PC-3 (cell line): ENCODE data around the gene CMSS1. TPM values are rescaled to one million over a fixed set of nuclear protein-coding genes. Genes with fewer than 3 reads are reported as not detected.

Experiments
- ATAC-seq: fragments of 200-7000 bp; cut with Tn5 transposase; 2 replicates; pipeline ENCODE4 v1.9.1; 2020; ENCODE audit warnings: mild to moderate bottlenecking, moderate library complexity
- BruUV-seq: library from RNA; stranded (reverse); fragments of 400-500 nt; replicated peaks from 2 replicates; lab custom pipeline; 2021; lab: Mats Ljungman, UMichigan
- CTCF ChIA-PET: fragments of 300-600 bp; sonication (Branson Sonifier 250); formaldehyde crosslinking; loops from one replicate; lab custom pipeline; 2022; ENCODE audit warnings: antibody characterized with exemption; lab: Charles Lee
- POLR2A ChIA-PET: fragments of 300-600 bp; sonication (Branson Sonifier 250); formaldehyde crosslinking; loops from one replicate; lab custom pipeline; 2022; ENCODE audit warnings: antibody characterized with exemption; ENCODE audit not compliant: unreplicated experiment; lab: Charles Lee
- DNase-seq: peaks from one replicate; pipeline ENCODE4 v3.0.0-alpha.2; 2015
- H2AFZ ChIP-seq: fragments of 300-600 bp; sonication (generic); 2 replicates; pipeline ENCODE4 v1.6.0; 2016; ENCODE audit warnings: antibody characterized with exemption, low read length
- H3F3A ChIP-seq: fragments of 300-600 bp; sonication (generic); one replicate; pipeline ENCODE4 v1.6.0; 2017; ENCODE audit warnings: antibody characterized with exemption, low read length, control low read depth, mild to moderate bottlenecking; ENCODE audit not compliant: unreplicated experiment
- H3K27ac ChIP-seq: fragments of 300-600 bp; sonication (generic); 2 replicates; pipeline ENCODE4 v1.5.1; 2016; ENCODE audit warnings: mild to moderate bottlenecking, low read length
- H3K27me3 ChIP-seq: fragments of 300-600 bp; sonication (generic); 2 replicates; pipeline ENCODE4 v1.6.1; 2016; ENCODE audit warnings: low read length, mixed read lengths
- H3K36me3 ChIP-seq: fragments of 300-600 bp; sonication (generic); 2 replicates; pipeline ENCODE4 v1.6.1; 2016; ENCODE audit warnings: low read depth, mixed run types, low read length, mixed read lengths
- H3K4me1 ChIP-seq: fragments of 300-600 bp; sonication (generic); 2 replicates; pipeline ENCODE4 v1.5.1; 2016; ENCODE audit warnings: low read length; ENCODE audit not compliant: insufficient read depth
- H3K4me2 ChIP-seq: fragments of 300-600 bp; sonication (generic); 2 replicates; pipeline ENCODE4 v1.6.0; 2016; ENCODE audit warnings: low read length
- H3K4me3 ChIP-seq: fragments of 300-600 bp; sonication (generic); 2 replicates; pipeline ENCODE4 v1.5.1; 2016; ENCODE audit warnings: mild to moderate bottlenecking, low read length, mixed read lengths
- H3K79me2 ChIP-seq: fragments of 300-600 bp; sonication (generic); 2 replicates; pipeline ENCODE4 v1.6.1; 2017; ENCODE audit warnings: low read length, mixed read lengths
- H3K9ac ChIP-seq: fragments of 300-600 bp; sonication (generic); 2 replicates; pipeline ENCODE4 v1.6.0; 2016; ENCODE audit warnings: mild to moderate bottlenecking, low read length
- H3K9me2 ChIP-seq: fragments of 300-600 bp; sonication (generic); replicated peaks from 2 replicates; pipeline ENCODE4 v1.6.1; 2016; ENCODE audit warnings: mixed run types, low read length, mixed read lengths
- H3K9me3 ChIP-seq: fragments of 300-600 bp; sonication (generic); 2 replicates; pipeline ENCODE4 v1.6.1; 2016; ENCODE audit warnings: low read length, mixed read lengths
- H4K20me1 ChIP-seq: fragments of 300-600 bp; sonication (generic); 2 replicates; pipeline ENCODE4 v1.6.1; 2016; ENCODE audit warnings: low read length, mixed read lengths
- EZH2 ChIP-seq: fragments of 300-600 bp; sonication (generic); IDR thresholded peaks from one replicate; pipeline ENCODE4 v1.6.1; 2017; ENCODE audit warnings: antibody characterized with exemption, mild to moderate bottlenecking, low read length; ENCODE audit not compliant: unreplicated experiment
- EZH2phosphoT487 ChIP-seq: fragments of 300-600 bp; sonication (generic); IDR thresholded peaks from 2 replicates; pipeline ENCODE4 v1.6.1; 2018; ENCODE audit warnings: mild to moderate bottlenecking, antibody characterized with exemption, low read length, borderline replicate concordance
- intact Hi-C: fragments of 100-400 bp; cut with micrococcal nuclease; formaldehyde crosslinking; loops from 2 replicates; pipeline ENCODE4 v1.9.0; 2023
- total RNA-seq: library from RNA; depleted of rRNA; stranded (reverse); fragments of >200 nt; gene quantifications from 2 replicates; pipeline ENCODE4 v1.2.3, GENCODE V29; 2014
- TF ChIP-seq, protein P1 (sequence below): fragments of 300-600 bp; sonication (generic); conservative IDR thresholded peaks from 2 replicates; pipeline ENCODE4 v1.5.1; 2017; ENCODE audit warnings: antibody characterized with exemption, low read depth, mild to moderate bottlenecking, low read length

Gene CMSS1
- total RNA-seq, 1 experiment from 2014 or later: 63.1 TPM

DNA sequence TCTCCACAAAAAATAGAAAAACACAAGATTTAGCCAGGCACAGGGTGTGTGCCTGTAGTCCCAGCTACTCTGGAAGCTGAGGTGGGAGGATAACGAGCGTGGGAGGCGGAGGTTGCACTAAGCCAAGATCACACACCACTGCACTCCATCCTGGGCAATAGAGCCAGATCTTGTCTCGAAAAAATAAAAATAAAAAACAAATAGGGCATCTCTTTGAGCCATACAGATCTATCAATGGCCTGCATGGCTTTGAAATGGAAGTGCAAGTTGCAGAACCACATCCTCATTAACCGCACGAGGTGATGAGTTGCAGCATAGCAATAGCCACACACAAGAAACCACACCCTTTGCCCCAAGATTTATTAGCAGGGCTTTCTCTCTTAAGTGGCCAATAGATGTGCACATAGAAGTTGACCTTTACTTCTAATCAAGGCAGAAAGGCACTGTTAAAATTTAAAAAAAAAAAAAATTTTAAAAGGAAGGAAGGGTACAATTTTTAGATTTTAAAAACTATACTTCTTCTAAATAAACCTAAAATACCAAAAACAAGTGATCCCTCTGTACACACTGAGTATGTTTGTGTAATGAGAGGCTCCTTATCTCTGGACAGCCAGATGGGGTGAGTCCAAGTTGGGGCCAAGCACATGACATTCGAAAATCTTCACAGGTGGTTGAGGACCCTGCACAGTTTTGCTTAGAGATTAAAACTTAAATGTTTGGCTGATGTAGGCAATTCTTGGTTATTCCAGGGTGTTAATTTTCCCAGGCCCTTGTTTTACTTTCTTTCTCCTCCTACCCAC lies 243.2 kb downstream of the CMSS1 start:
- H3K9ac ChIP-seq: no peak overlapping the region
- H3K4me2 ChIP-seq: no peak overlapping the region
- no peak overlapping the region for H3K27ac ChIP-seq
- H3F3A ChIP-seq: no peaks in the 10 kb centered on the region
- POLR2A ChIA-PET: no interaction called here
- intact Hi-C loops: no loop called here
- TF ChIP-seq EZH2 (no peak), EZH2phosphoT487 (no peak)
- TF ChIP-seq, protein P1, sequence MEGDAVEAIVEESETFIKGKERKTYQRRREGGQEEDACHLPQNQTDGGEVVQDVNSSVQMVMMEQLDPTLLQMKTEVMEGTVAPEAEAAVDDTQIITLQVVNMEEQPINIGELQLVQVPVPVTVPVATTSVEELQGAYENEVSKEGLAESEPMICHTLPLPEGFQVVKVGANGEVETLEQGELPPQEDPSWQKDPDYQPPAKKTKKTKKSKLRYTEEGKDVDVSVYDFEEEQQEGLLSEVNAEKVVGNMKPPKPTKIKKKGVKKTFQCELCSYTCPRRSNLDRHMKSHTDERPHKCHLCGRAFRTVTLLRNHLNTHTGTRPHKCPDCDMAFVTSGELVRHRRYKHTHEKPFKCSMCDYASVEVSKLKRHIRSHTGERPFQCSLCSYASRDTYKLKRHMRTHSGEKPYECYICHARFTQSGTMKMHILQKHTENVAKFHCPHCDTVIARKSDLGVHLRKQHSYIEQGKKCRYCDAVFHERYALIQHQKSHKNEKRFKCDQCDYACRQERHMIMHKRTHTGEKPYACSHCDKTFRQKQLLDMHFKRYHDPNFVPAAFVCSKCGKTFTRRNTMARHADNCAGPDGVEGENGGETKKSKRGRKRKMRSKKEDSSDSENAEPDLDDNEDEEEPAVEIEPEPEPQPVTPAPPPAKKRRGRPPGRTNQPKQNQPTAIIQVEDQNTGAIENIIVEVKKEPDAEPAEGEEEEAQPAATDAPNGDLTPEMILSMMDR: no peak
- no peaks in the 10 kb centered on the region for H3K27me3 ChIP-seq
- H3K9me3 ChIP-seq: no peaks in the 10 kb centered on the region
- ATAC-seq: no peak
- H3K36me3 ChIP-seq: no peaks in the 10 kb centered on the region
- H3K4me1 ChIP-seq: peaks cover 8% of the 10 kb centered on the region; the same call in 1 of the 2 replicates
- DNase-seq: no peak
- no peaks in the 10 kb centered on the region for H4K20me1 ChIP-seq
- H3K79me2 ChIP-seq: no peaks in the 10 kb centered on the region
- CTCF ChIA-PET: no interaction called here
- no peak overlapping the region for H3K4me3 ChIP-seq
- H3K9me2 ChIP-seq: no peaks in the 10 kb centered on the region
- no TSS peak for BruUV-seq
- no peak overlapping the region for H2AFZ ChIP-seq

DNA sequence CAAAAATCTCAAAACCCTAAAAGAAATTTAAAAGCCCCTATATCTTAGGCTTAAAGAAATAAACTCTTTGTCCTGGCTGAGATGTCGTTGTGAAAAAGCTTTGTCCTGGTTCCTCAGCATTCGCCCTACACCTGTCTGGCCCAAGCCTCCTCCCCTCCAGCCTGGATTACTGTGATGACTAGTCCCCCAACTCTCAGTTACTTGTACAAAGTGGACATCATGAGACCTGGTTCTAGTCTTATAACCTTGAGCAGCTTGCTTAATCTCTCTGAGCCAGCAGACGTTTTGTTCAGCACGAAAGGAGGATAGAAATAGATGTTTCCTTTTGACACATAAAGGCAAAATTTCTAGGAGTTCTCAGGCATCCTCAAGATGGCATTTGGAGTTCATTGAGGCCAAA lies 245.0 kb downstream of the CMSS1 start:
- no TSS peak for BruUV-seq
- Histone ChIP-seq H3K4me3 (no peak overlapping the region), H3K36me3 (no peaks in the 10 kb centered on the region), H3K9me3 (no peaks in the 10 kb centered on the region), H3K9ac (no peak overlapping the region), H3K27ac (no peak overlapping the region), H3K4me1 (peaks cover 8% of the 10 kb centered on the region; the same call in 1 of the 2 replicates), H4K20me1 (no peaks in the 10 kb centered on the region), H3K27me3 (no peaks in the 10 kb centered on the region), H3K9me2 (no peaks in the 10 kb centered on the region), H2AFZ (no peak overlapping the region), H3K4me2 (no peak overlapping the region), H3F3A (no peaks in the 10 kb centered on the region), H3K79me2 (no peaks in the 10 kb centered on the region)
- intact Hi-C loops: no loop called here
- TF ChIP-seq EZH2: no peak
- TF ChIP-seq, protein P1: no peak
- no peak for TF ChIP-seq EZH2phosphoT487
- DNase-seq: no peak
- ChIA-PET POLR2A (no interaction called here), CTCF (no interaction called here)
- no peak for ATAC-seq

DNA sequence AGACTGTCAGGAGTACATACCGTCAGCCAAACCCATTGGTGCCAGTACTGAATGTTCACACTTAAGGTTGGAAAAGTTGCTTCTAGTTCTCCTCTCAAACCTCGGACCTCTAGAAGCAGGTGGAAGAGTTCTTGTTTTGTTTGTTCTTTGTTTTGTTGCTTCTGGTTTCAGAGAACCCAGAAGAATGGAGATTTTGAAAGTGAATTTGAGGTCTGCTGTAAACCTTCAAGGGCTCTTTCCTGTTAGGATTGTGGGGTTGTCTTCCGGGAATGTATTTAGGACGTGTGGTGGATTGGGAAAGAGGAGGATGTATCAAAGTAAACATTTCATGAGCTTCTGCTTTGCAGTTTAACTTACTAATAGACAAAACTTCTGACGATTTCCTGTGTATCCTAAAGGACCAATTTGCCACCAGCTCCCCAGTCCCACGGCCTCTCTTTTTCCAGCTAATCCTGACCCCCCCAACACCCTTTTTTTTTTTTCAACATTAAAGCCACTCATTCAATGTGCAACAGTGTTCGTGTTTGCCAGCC lies 246.3 kb downstream of the CMSS1 start:
- H2AFZ ChIP-seq: no peak overlapping the region
- H3K4me1 ChIP-seq: peaks cover 10% of the 10 kb centered on the region
- no TSS peak for BruUV-seq
- TF ChIP-seq EZH2phosphoT487 (no peak), EZH2 (no peak)
- TF ChIP-seq, protein P1: no peak
- ChIA-PET POLR2A (no interaction called here), CTCF (no interaction called here)
- H3F3A ChIP-seq: no peaks in the 10 kb centered on the region
- H3K79me2 ChIP-seq: no peaks in the 10 kb centered on the region
- ATAC-seq (no peak), DNase-seq (no peak)
- intact Hi-C loops: no loop called here
- no peaks in the 10 kb centered on the region for H4K20me1 ChIP-seq
- H3K9ac ChIP-seq: no peak overlapping the region
- H3K36me3 ChIP-seq: no peaks in the 10 kb centered on the region
- no peak overlapping the region for H3K27ac ChIP-seq
- no peak overlapping the region for H3K4me2 ChIP-seq
- H3K9me3 ChIP-seq: no peaks in the 10 kb centered on the region
- H3K9me2 ChIP-seq: no peaks in the 10 kb centered on the region
- no peaks in the 10 kb centered on the region for H3K27me3 ChIP-seq
- no peak overlapping the region for H3K4me3 ChIP-seq
